ENCODE data around the gene SSTR3. TPM values are rescaled to one million over a fixed set of nuclear protein-coding genes. Genes with fewer than 3 reads are reported as not detected.
A peak's percentile ranks its signal among the peaks of the same experiment; 100 is the strongest.

The SSTR3 gene
- total and polyA plus RNA-seq, 10 of the 15 experiments (the other 5 are each of a cell fraction or from before 2014, with no cell fraction given): 0.03 to 4.5 (median 2.4) TPM

DNA sequence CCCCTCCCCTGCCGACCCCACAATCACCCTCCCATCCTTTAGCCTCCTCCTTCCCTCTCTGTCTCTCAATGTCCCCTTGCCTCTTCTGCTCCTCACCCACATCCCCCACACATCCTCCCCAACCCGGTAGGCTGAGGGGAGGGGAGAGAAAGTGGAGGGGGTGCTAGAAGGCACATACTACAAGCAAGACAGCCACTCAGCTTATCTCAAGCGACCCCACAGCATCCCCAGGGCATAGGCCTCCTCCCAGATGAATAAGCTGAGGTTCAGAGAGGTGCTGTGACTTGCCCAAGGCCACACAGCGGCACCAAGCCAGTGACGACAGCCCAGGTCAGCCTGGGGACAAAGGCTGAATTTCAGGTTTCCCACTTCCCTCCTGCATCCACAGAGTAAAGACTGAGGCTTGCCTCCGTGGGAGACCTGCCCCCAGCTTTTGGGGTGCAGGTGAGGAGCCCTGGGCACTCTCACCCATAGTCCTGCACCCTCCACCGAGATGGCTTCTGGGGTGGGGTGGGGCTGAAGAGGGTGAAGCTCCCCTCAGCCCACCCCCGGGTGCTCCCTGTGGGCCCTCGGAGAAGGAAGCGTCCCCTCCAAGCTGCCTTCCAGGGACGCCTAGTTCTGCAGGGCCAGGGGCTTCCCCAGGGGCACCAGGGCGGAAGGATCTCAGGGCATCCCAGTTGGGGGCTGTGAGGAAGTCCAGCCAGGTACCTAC lies 31.3 kb upstream of the SSTR3 start:
- intact Hi-C loops (cut with micrococcal nuclease; ENCODE audit: unreplicated experiment): loop anchor here (2.0 to 5.0 kb wide), 2 partner anchors 19 to 81 kb away; no protein-coding TSS in a partner anchor
- FAIRE-seq: no peak
- Histone ChIP-seq H3K4me2 (ENCODE audit: control insufficient read depth, insufficient read depth) (peak overlapping the region; percentile 73), H3K4me3 (peak overlapping the region; percentile 91), H3K79me2 (ENCODE audit: control insufficient read depth, insufficient read depth, low read length) (peaks cover 59% of the 10 kb centered on the region), H3K4me1 (ENCODE audit: control insufficient read depth, insufficient read depth, low read length) (peaks cover 55% of the 10 kb centered on the region), H3K36me3 (ENCODE audit: control insufficient read depth in 2 of 2, insufficient read depth in 2 of 2, low read length in 1 of 2) (peaks cover 21 to 24% of the 10 kb centered on the region in 2 experiments), H3K27me3 (replicated peaks in 1 of 2; ENCODE audit: control insufficient read depth in 2 of 2, insufficient read depth in 2 of 2, low read length in 1 of 2) (no peaks in the 10 kb centered on the region), H3K9ac (ENCODE audit: control insufficient read depth, insufficient read depth, low read length) (peak overlapping the region; percentile 98), H4K20me1 (ENCODE audit: control insufficient read depth, insufficient read depth) (0 out of 2 replicates have a peak, but pooled peaks cover 2% of the 10 kb centered on the region), H2AFZ (ENCODE audit: control insufficient read depth, low read depth, low read length) (peak overlapping the region; percentile 59), H3K9me3 (replicated peaks; ENCODE audit: control insufficient read depth, insufficient read depth, low read length) (no peaks in the 10 kb centered on the region), H3K27ac (ENCODE audit: control insufficient read depth, insufficient read depth) (peak overlapping the region; percentile 96)
- ChIA-PET SMC1A (ENCODE audit: uncharacterized antibody, unreplicated experiment) (interaction anchor here (0.6 to 10.3 kb wide), 16 partner anchors 11 to 123 kb away, joined by 3 to 165 read pairs (median 8); partner anchors contain the start of gene IL2RB), POLR2A (interaction anchor here (0.6 to 12.5 kb wide), 20 partner anchors 9 to 384 kb away, joined by 3 to 246 read pairs (median 6); partner anchors contain the start of genes CYTH4, IL2RB, MFNG and NCF4), CTCF (interaction anchor here (0.6 to 12.8 kb wide), 13 partner anchors 10 to 164 kb away, joined by 3 to 265 read pairs (median 18); partner anchors contain the start of gene IL2RB), RAD21 (ENCODE audit: unreplicated experiment) (interaction anchor here (1.6 to 9.8 kb wide), 13 partner anchors 11 to 381 kb away, joined by 5 to 196 read pairs (median 16); partner anchors contain the start of genes CYTH4 and IL2RB)
- in situ Hi-C loops (cut with MboI): no loop called here
- BruUV-seq (replicated peaks): no TSS peak
- peak; percentile 9 for ATAC-seq
- WGBS (ENCODE audit: insufficient coverage, insufficient replicate concordance, low lambda C conversion rate, missing lambda C conversion rate): under 1% methylated on average over 12 of the region's 12 CpGs
- DNase-seq (ENCODE audit: low read depth, low spot score): no peak
- TF ChIP-seq IRF4 (IDR thresholded peaks at IDR 0.05; ENCODE audit: low read depth, low read length) (no peak), SIN3A (IDR thresholded peaks at IDR 0.05; ENCODE audit: low read depth, low read length) (no peak), POLR2AphosphoS5 (IDR thresholded peaks at IDR 0.05; ENCODE audit: low read length) (0 out of 2 replicates have a peak, but pooled peaks have one; percentile 19), NR2F1 (conservative IDR thresholded peaks at IDR 0.05) (0 out of 2 replicates have a peak, but pooled peaks have one; percentile 50), NBN (IDR thresholded peaks at IDR 0.05) (no peak), CHD4 (IDR thresholded peaks at IDR 0.05) (no peak), CHD1 (IDR thresholded peaks at IDR 0.05; ENCODE audit: low read depth, low read length) (0 out of 2 replicates have a peak, but pooled peaks have one; percentile 39), RCOR1 (conservative IDR thresholded peaks at IDR 0.05; ENCODE audit: low read depth, low read length) (0 out of 2 replicates have a peak, but pooled peaks have one; percentile 36), MYB (IDR thresholded peaks at IDR 0.05; ENCODE audit: borderline replicate concordance, low read depth, low read length) (no peak), TCF7 (IDR thresholded peaks at IDR 0.05; ENCODE audit: borderline replicate concordance) (no peak), BHLHE40 (IDR thresholded peaks at IDR 0.05; ENCODE audit: borderline replicate concordance in 1 of 2, low read depth in 2 of 2, low read length in 1 of 2) (no peak), SMARCA5 (IDR thresholded peaks at IDR 0.05) (peak; percentile 89), ZNF217 (IDR thresholded peaks at IDR 0.05) (no peak), HDGF (IDR thresholded peaks at IDR 0.05) (no peak), SREBF2 (IDR thresholded peaks at IDR 0.05; ENCODE audit: low read length) (no peak), EED (IDR thresholded peaks at IDR 0.05; ENCODE audit: low read depth) (peak; percentile 34; the same call in 1 of the 2 replicates), RAD51 (IDR thresholded peaks at IDR 0.05) (no peak), STAT1 (conservative IDR thresholded peaks at IDR 0.05) (0 out of 2 replicates have a peak, but pooled peaks have one; percentile 45), JUND (IDR thresholded peaks at IDR 0.05; ENCODE audit: low read depth, low read length) (no peak), HDAC6 (IDR thresholded peaks at IDR 0.05; ENCODE audit: unreplicated experiment) (no peak), BRCA1 (IDR thresholded peaks at IDR 0.05; ENCODE audit: low read depth, low read length) (no peak), CREM (IDR thresholded peaks at IDR 0.05; ENCODE audit: low read depth) (peak; percentile 14; the same call in 1 of the 2 replicates)
- TF ChIP-seq, protein P1, sequence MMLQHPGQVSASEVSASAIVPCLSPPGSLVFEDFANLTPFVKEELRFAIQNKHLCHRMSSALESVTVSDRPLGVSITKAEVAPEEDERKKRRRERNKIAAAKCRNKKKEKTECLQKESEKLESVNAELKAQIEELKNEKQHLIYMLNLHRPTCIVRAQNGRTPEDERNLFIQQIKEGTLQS (IDR thresholded peaks at IDR 0.05; ENCODE audit: borderline replicate concordance, extremely low read depth, low read depth, low read length): no peak
- TF ChIP-seq, protein P2, sequence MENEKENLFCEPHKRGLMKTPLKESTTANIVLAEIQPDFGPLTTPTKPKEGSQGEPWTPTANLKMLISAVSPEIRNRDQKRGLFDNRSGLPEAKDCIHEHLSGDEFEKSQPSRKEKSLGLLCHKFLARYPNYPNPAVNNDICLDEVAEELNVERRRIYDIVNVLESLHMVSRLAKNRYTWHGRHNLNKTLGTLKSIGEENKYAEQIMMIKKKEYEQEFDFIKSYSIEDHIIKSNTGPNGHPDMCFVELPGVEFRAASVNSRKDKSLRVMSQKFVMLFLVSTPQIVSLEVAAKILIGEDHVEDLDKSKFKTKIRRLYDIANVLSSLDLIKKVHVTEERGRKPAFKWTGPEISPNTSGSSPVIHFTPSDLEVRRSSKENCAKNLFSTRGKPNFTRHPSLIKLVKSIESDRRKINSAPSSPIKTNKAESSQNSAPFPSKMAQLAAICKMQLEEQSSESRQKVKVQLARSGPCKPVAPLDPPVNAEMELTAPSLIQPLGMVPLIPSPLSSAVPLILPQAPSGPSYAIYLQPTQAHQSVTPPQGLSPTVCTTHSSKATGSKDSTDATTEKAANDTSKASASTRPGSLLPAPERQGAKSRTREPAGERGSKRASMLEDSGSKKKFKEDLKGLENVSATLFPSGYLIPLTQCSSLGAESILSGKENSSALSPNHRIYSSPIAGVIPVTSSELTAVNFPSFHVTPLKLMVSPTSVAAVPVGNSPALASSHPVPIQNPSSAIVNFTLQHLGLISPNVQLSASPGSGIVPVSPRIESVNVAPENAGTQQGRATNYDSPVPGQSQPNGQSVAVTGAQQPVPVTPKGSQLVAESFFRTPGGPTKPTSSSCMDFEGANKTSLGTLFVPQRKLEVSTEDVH (IDR thresholded peaks at IDR 0.05; ENCODE audit: low read depth, partially characterized antibody): no peak

Data from GM12878 (cell line).